GM21786 (cell line): ENCODE data around the gene RIPK1.
"Not testable (repeated sequence)": the region's sequence is repeated elsewhere in the genome, so short reads cannot be mapped to it uniquely, and the experiment has no call there.

Experiments
- ATAC-seq: cut with Tn5 transposase; IDR thresholded peaks from one replicate; pipeline ENCODE4 v1.9.1; 2021; ENCODE audit not compliant: unreplicated experiment

RIPK1 gene

DNA sequence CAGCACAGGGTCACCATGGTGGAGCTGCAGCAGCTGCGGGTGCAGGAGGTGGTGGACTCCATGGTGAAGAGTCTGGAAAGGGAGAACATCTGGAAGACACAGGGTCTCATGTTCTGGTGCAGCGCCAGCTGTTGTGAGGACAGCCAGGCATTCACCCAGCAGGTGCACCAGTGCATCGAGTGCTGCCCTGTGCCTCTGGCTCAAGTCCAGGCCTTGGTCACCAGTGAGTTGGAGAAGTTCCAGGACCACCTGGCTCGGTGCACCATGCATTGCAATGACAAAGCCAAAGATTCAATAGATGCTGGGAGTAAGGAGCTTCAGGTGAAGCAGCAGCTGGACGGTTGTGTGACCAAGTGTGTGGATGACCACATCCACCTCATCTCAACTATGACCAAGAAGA is 22.9 kb upstream of the RIPK1 start:
- no peak for ATAC-seq

DNA sequence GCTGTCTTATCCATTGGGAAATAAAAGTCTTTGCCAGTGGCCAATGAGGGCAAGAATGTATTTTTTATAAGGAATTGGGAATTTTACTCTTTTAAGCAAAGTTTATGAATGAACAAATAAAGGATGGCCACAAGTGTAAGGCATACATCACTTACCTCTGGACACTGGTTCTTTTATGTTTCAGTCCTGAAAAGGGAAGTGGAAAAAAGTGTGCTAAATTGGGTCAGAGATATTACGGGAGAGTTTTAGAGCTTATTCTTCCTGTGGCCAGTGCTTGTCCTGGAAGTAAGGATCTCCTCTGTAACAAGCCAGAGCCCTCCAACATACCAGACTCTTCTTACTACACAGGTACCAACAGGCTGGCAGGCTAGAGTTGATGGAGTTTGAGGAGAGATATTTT is 22.5 kb upstream of the RIPK1 start:
- ATAC-seq, result no peak

DNA sequence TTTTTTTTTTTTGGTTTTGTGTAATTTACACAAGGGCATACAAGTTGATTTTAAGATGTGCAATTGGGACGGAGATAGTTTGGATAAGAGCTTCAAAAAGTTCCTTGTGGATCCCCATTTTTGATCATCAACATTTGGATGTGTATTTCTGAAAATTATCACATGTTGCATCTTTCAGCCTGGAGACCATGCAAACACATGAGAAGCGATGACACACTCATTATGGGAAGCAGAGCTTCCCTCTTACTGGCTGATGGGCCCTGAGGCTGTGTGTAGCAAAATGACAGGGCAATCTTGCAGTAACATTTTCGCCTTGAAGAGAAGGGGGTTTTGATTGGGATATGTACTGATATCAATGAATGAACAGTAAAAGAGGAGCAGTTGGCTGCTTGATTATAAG is 22.0 kb upstream of the RIPK1 start:
- no peak for ATAC-seq

DNA sequence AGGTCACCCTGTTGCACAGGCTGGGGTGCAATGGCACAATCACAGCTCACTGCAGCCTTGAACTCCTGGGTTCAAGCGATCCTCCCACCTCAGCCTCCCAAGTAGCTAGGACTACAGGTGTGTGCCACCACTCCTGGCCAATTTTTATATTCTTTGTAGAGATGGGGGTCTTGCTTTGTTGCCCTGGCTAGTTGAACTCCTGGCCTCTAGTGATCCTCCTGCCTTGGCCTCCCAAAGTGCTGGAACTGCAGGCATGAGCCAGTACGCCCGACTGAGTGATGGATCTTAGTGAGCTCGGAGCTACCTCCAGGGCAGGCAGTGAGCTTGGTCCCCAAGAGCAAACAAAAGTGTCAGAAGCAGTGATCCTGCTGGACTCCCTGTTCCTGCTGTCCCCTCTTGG is 20.3 kb upstream of the RIPK1 start:
- ATAC-seq, result not testable (repeated sequence)

DNA sequence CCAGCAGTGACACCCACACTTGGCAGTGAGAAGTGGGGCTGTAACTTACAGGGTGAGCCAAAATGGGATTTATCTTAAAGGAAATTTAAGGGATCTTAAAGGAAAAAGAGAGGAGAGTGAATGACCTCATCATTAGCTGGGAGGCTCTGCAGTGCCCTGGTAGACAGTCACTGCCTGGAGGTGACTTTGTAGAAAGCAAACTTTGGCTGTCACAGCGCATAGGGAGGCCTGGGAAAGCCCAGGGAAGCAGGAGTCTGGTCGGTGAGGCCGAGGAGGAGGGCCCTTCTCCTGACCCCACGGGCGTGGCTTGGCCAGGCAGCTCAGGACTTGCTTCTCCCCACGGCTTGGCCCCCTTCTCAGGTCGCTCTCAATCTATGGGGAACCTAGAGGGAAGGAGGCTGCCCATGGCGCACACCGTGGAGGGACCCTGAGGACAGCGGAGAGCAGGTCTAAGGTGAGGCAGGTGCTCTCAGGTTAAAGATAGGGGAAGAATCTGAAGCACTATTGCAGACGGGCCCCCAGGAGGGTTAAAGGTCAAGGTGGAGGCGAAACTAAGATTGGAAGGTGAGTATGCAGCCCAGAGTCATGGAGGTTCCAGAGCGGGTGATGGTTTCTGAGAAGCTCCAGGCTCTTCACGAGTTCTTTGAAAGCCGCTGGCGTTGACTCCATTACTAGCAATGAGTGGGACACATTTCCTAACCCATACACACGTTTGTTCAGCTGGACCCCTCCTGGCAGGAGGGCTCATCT is 15.6 kb upstream of the RIPK1 start:
- no peak for ATAC-seq

DNA sequence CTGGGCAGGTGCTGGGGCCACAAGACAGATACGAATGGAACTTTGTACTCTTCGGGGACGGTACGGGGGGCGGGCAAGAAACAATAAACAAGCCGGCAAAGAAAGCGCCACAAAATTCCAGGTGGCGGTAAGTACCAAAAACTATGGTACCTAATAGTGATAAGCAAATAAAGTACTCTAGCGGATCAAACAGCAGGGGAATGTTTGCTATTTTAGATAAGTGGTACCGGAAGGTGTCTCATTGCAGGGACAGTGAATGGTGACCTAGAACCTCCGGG is 15.1 kb upstream of the RIPK1 start:
- no peak for ATAC-seq

DNA sequence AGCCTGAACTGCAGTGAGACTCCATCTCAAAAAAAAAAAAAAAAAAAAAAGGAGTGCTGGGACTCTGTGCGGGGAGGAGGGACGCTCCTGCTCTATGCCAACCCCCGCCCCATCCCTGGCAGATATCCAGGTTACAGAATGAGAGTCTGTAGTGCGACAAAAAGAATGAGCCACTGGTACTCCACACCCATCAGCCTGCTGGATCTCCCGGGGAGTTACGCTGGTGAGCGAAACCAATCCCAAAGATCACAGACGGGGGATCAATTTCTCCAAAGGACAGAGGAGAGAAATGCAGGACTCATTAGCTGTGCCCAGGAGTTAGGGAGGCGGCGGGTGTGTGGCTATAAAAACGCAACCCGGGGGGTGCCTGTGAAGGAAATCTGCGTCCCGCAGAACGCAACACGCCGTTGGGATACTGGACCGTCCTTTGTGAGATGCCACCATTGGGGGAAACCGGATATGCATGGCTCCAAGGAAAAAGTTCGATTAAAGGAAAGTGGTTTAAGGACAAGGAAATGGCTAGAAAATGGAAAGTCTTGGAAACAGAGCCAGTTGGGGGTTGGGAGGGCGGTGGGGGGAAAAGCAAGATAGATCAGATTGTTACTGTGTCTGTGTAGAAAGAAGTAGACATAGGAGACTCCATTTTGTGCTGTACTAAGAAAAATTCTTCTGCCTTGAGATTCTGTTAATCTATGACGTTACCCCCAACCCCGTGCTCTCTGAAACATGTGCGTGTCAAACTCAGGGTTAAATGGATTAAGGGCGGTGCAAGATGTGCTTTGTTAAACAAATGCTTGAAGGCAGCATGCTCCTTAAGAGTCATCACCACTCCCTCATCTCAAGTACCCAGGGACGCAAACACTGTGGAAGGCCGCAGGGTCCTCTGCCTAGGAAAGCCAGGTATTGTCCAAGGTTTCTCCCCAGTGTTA is 13.8 kb upstream of the RIPK1 start:
- not testable (repeated sequence) for ATAC-seq

DNA sequence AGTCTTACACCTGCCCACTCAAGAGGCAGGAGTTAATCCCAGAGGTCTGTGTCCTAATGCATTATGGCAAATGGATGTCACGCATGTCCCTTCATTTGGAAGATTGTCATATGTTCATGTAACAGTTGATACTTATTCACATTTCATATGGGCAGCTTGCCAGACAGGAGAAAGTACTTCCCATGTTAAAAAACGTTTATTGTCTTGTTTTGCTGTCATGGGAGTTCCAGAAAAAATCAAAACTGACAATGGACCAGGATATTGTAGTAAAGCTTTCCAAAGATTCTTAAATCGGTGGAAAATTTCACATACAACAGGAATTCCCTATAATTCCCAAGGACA is 13.2 kb upstream of the RIPK1 start:
- ATAC-seq, result not testable (repeated sequence)

DNA sequence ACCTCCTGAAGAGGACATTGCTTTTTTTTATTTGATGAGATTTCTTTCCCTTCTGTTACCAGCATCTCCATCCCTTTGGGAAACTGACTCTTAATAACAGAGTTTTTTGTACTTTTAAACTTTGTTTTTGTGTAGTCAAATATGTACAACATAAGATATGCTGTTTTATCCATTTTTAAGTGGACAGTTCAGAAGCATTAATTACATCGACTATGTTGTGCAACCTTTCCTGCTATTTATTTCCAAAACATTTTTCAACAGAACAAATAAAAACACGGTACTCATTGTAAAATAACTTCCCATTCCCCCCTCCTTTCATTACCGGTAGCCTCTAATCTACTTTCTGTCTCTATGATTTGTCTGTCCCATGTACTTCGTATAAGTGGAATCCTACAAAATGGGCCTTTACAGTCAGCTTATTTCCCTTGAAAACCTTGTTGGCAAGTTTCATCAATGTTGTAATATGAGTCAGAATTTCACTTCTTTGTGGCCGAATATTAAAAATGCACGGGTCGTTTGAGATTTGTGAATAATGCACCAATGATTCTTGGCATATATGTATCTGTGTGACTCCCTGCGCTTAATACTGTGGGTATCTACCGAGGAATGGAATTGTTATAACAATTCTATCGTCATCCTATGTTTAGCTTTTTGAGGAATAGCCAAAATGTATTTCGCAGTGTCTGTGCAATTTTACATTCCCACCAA is 11.1 kb upstream of the RIPK1 start:
- no peak for ATAC-seq

DNA sequence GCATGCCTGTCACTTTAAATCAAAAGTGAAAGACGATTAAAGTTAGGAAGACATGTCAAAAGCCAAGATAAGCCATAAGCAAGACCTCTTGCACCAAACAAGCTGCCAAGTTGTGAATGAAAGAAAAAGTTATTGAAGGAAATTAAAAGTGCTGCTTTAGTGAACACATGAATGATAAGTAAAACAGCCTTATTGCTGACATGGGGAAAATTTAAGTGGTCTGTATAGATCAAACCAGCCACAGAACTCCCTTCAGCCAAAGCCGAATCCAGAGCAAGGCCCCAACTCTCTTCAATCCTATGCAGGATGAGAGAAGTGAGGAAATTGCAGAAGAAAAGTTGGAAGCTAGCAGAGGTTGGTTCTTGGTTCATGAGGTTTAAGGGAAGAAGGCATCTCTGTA is 9.3 kb upstream of the RIPK1 start:
- ATAC-seq, result no peak

DNA sequence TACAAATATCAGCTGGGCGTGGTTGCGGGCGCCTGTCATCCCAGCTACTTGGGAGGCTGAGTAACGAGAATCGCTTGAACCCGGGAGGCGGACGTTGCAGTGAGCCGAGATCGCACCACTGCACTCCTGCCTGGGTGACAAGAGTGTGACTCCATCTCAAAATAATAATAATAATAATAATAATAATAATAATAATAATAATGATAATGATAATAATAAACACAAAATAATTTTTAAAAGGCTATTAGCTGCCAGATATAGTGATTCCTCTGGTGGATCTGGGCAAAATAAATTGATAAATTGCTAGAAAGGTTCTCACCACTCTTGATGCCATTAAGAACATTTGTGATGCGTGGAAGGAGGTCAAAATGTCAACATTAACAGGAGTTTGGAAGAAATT is 8.2 kb upstream of the RIPK1 start:
- ATAC-seq, result not testable (repeated sequence)

DNA sequence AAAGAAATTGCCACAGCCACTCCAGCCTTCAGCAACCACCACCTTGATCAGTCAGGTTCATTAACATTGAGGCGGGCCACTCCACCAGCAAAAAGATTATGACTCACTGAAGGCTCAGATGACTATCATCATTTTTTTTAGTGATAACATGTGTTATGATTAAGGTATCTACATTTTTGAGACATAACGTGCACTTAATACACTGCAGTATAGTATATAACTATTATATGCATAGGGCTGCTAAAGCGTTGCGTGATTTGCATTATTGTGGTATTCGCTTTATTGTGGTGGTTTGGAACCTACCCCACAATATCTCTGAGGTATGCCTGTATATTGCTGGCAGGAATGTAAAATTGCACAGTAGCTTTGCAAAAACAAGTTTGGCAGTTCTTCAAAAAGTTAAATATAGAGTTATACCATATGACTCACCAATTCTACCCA is 6.8 kb upstream of the RIPK1 start:
- no peak for ATAC-seq

DNA sequence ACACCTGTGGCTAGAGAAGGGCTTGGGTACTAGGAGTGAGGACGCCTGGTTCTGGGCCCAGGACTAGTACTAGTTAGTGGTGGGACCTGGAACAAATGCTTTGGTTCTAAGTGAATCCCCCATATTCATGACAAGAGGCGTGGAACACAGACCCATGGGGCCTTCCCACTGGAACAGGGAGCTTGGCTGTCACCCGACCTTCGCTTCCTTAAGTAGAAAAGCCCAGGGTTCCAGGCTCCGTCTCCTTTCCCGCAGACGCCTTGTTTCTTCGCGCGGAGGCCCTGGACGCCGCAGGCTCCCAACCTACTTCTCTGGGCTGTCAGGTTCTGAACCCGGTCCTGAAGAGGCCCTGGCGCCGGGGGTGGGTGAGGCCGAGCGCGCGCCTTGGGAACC is 5.0 kb upstream of the RIPK1 start:
- ATAC-seq, result not testable (repeated sequence)

DNA sequence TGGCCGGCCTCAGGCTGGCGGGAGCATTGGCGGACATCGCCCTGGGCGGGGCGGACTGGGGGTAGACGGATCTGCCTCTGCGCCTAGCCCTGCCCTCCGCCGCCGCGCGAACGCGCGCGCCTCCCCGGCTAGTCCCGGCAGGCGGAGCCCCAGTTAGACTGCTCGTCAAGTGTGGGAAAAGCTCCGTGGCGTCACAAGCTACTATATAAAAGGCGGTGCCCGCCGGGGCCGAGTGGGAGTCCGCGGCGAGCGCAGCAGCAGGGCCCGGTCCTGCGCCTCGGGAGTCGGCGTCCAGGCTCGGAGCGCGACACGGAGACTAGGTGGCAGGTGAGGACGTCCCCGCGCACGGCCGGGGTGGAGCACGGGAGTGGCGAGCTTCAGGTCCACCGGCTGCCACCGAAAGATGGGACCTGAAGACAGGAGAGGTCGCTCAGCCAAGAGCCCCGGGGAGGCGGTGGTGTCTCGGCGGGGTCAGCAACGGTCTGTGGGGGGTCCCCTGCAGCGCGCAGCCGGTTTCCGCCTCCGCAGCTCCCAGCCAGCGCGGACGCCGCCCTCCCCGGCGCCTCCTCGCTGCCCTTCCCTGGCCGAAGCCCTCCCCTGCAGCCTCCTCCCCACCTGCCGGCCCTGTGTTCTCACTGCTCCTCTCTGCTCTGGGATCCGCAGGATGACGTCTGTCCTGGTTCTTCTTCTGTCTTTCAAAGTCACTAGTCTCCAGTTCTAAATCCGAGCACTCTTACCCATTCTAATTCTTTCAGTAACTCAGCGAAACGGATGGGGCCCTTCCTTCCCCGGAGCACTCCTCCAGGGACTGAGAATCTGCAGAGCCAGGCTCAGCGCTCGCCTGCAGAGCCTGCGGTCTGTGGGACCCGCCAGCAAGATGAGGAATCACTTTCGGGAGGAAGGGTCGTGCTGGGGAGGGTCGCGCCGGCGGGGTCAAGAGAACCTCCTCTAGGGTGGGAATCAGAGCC is 4.3 kb upstream of the RIPK1 start:
- peak; percentile 61 for ATAC-seq

DNA sequence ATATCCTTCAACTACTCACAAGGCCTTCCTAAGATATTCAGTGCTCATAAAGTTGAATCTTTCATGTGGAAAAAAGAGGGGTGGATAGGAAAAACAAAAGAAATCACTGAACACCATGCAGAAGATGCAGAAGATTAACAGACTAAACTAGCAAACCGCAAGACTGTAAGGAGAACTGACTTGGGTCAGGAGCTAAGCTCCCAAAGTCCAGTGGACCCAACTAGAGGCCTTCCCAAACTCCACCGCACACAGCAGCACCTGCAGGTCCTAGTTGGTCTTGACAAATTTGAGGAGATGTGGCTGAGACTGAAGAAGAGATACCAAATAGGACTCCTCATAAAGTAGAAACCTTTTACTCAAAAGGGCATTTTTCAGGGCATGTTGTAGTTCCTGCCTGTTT is 3.3 kb downstream of the RIPK1 start:
- no peak for ATAC-seq

DNA sequence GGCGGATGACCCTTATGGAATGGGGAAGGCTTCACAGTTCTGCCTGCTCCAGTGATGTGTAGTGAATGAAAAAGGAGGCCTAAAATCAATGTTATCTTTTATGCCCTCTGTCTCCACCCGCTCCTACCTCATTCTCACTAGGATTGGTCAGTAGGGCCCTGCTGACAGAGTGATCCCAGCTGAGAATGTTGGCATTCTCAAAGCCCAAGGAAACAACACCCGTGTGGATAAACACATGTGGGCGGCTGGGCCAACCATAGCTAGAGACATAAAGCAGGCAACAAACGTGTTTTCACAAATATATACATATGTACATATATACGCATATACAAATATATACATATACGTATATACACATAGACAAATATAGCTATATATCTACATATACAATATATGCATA is 4.5 kb downstream of the RIPK1 start:
- no peak for ATAC-seq

DNA sequence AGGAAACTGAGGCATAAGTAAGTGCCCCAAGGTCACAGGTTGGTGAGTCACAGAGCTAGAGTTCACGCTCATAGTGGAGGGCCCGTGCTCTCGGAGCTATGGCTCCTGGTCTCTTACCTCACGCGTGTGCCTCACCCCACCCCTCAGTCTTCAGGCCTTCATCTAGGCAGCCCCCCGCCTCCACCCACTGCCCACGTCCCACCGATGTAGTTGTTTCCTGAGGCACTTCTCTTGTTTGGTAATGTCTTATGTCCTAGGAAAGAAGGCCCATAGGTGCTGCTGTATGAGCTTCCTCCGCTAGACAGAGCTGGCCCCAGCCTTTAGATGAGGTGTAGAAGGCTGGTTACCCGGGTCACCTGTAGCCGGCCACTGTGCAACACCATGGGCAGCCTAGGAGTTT is 5.1 kb downstream of the RIPK1 start:
- ATAC-seq, result no peak

DNA sequence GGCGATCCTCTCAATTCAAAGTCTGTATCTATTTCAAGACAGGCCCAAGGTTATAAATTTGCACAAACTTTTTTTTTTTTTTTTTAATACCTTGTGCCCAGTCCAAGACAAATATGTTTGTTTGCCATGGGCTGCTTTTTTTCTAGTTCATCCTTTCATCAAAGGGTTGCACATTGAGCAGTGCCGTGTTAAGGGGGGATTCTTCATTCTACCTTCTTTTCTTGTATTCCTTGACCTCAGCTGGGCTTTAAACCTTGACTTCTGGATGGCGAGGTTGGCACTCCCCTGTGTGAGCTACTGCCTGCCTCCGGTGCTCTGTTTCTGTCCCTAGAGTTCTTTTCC is 7.4 kb downstream of the RIPK1 start:
- no peak for ATAC-seq

DNA sequence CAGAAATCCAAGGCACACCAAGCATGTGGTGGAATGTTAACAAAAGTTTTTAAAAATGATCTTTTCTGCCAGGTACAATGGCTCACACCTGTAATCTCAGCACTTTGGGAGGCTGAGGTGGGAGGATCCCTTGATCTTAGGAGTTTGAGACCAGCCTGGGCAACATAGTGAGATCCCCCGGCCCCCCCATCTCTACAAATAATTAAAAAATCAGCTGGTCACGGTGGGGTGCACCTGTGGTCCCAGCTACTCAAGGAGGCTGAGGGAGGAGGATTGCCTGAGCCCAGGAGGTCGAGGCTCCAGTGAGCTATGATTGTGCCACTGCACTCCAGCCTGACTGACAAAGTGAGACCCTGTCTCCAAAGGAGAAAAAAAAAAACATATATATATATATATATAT is 8.0 kb downstream of the RIPK1 start:
- ATAC-seq, result no peak

DNA sequence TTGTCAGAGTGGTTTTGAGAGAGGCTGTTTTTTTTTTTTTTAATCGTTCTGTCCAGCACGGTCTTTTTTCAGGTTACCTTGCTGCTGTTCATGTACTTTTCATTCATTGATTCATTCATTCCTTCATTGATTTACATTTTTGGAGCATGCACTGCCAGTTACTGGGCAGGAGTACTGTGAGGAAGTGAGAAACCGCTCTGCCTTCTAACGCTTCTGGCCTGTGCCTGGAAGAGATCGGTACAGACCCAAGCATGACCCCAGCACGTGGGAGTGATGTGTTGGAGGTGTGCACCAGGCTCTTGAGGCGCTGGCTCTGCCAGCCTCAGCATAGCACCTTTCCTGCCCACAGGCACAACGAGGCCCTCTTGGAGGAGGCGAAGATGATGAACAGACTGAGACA is 9.1 kb downstream of the RIPK1 start:
- ATAC-seq, result no peak

DNA sequence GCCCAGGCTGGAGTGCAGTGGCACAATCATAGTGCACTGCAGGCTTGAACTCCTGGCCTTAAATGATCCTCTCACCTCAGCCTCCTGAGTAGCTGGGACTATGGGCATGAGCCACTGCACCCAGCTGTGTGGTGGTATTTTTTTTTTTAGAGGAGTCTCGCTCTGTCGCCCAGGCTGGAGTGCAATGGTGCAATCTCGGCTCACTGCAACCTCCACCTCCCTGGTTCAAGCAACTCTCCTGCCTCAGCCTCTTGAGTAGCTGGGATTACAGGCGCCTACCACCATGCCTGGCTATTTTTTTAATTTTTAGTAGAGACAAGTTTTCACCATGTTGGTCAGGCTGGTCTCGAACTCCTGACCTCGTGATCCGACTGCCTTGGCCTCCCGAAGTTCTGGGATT is 10.7 kb downstream of the RIPK1 start:
- not testable (repeated sequence) for ATAC-seq
